Measurements from ENCODE around the gene OSTF1. TPM values are rescaled to one million over a fixed set of nuclear protein-coding genes. Genes with fewer than 3 reads are reported as not detected.

Gene OSTF1
- total RNA-seq, 6 experiments from 2014 or later, result 19.7 to 34.6 (median 24.7) TPM

DNA sequence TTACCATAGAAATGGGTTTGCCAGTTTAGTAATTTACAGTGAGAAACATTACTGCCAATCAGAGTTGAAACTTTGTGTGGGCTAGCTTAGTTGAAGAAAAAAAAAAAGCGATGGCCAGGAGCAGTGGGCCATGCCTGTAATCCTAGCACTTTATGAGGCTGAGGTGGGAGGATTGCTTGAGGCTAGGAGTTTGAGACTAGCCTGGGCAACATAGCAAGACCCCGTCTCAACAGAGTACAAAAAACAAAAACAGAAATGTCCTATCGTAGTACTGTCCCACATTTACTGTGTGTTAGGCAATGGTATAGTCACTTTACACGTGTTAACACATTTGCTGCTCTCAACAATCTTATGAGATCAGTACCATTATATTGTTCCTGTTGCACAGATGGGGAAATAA is 2.3 kb downstream of the OSTF1 start:
- ATAC-seq (no peak), DNase-seq (no peak)
- no peak overlapping the region for H3K4me3 ChIP-seq
- H3K27ac ChIP-seq, result no peak overlapping the region
- WGBS (ENCODE audit: insufficient coverage, low coverage, low lambda C conversion rate, missing lambda C conversion rate), result 79% methylated on average over 4 of the region's 4 CpGs
- H3K36me3 ChIP-seq, result no peaks in the 10 kb centered on the region
- no peaks in the 10 kb centered on the region for H3K27me3 ChIP-seq
- intact Hi-C loops (cut with DNase I), result no loop called here
- no peaks in the 10 kb centered on the region for H3K9me3 ChIP-seq
- H3K4me1 ChIP-seq, result peaks cover 0 to 49% (median 9%) of the 10 kb centered on the region in 4 donors
- no peak for TF ChIP-seq POLR2A (IDR thresholded peaks at IDR 0.05)
- TF ChIP-seq, protein P1, sequence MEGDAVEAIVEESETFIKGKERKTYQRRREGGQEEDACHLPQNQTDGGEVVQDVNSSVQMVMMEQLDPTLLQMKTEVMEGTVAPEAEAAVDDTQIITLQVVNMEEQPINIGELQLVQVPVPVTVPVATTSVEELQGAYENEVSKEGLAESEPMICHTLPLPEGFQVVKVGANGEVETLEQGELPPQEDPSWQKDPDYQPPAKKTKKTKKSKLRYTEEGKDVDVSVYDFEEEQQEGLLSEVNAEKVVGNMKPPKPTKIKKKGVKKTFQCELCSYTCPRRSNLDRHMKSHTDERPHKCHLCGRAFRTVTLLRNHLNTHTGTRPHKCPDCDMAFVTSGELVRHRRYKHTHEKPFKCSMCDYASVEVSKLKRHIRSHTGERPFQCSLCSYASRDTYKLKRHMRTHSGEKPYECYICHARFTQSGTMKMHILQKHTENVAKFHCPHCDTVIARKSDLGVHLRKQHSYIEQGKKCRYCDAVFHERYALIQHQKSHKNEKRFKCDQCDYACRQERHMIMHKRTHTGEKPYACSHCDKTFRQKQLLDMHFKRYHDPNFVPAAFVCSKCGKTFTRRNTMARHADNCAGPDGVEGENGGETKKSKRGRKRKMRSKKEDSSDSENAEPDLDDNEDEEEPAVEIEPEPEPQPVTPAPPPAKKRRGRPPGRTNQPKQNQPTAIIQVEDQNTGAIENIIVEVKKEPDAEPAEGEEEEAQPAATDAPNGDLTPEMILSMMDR (IDR thresholded peaks at IDR 0.05), result no peak

DNA sequence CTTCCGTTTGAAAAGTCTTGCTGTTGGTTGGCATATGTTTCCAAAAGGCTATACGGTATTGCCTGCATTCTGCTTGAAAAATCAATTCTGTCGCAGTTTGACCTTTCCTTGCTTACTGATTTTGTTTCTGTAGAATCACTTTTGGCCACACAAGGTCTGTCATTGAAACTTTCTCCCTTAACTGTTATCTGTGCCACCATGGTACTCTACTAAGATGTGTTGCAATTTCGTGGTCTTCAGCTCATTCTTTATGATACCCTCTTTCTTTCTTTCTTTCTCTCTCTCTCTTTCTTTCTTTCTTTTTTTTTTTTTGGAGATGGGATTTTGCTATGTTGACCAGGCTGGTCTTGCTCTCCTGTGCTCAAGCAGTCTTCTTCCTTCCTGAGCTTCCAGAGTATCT is 4.5 kb downstream of the OSTF1 start:
- Histone ChIP-seq H3K4me3 (no peak overlapping the region), H3K36me3 (no peaks in the 10 kb centered on the region), H3K9me3 (no peaks in the 10 kb centered on the region), H3K27ac (no peak overlapping the region), H3K27me3 (no peaks in the 10 kb centered on the region), H3K4me1 (peaks cover 0 to 34% (median 7%) of the 10 kb centered on the region in 4 donors)
- TF ChIP-seq POLR2A (IDR thresholded peaks at IDR 0.05), result no peak
- TF ChIP-seq, protein P1 (IDR thresholded peaks at IDR 0.05), result no peak
- DNase-seq (no peak), ATAC-seq (no peak)
- intact Hi-C loops (cut with DNase I), result no loop called here
- WGBS (ENCODE audit: insufficient coverage, low coverage, low lambda C conversion rate, missing lambda C conversion rate), result 23% methylated on average over 4 of the region's 4 CpGs

DNA sequence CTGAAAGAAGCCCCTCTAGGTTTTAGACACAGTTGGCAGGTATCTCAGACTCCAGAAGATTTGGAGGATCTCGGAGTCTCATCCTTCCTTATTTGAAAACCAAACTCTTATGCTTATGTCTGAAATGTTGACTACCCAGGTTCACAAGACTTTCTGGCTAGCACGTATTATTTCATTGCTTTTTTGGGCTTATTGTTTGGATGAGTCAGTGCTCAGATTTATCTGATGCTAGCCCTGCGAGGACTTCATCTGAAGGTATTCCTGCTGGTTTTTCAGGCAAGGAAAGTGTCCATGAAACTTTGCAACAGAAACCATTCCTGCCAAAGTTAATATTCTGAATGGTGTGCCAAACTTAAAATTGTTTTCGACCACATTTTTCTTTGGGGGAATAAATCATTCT is 8.5 kb downstream of the OSTF1 start:
- intact Hi-C loops (cut with DNase I), result no loop called here
- Histone ChIP-seq H3K4me3 (no peak overlapping the region), H3K9me3 (no peaks in the 10 kb centered on the region), H3K36me3 (no peaks in the 10 kb centered on the region), H3K27me3 (no peaks in the 10 kb centered on the region), H3K27ac (no peak overlapping the region), H3K4me1 (peaks cover 0 to 33% (median 10%) of the 10 kb centered on the region in 4 donors)
- ATAC-seq (no peak), DNase-seq (no peak)
- no peak for TF ChIP-seq POLR2A (IDR thresholded peaks at IDR 0.05)
- TF ChIP-seq, protein P1 (IDR thresholded peaks at IDR 0.05), result no peak
- WGBS (ENCODE audit: insufficient coverage, low coverage, low lambda C conversion rate, missing lambda C conversion rate), result 84% methylated on average over 3 of the region's 4 CpGs

DNA sequence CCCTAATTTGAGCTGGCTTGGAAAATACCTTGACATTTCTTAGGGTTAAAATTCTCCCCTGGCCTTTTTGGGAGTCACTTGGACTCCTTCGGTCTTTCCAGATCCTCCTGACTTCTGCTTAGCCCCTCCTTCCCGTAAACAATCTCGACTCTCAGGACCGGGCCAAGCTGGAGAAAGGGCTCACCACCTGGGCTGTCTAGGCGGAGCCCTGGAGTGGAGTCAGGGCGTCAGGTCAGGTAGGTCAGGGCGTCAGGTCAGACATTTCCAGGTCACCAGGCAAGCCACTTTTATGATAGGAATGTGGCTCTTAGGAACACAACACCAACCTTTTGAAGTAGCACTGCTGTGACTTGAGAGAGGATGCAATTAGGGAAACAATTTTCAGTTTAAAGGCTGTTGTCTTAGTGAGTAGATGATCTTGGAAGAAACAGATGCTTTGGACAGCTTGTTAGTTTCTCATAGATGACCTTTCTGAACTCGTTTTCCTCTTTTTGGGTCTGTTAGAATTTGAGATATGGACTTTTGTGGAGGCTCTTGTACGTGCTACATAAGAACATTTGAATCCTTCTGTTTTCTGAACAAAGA is 12.8 kb downstream of the OSTF1 start:
- 33% methylated on average over 9 of the region's 9 CpGs for WGBS (ENCODE audit: insufficient coverage, low coverage, low lambda C conversion rate, missing lambda C conversion rate)
- intact Hi-C loops (cut with DNase I), result no loop called here
- H3K4me1 ChIP-seq, result peaks cover 0 to 9% (median 3%) of the 10 kb centered on the region in 4 donors
- ATAC-seq, result peak; percentile 68 to 79 (median 70)
- H3K27ac ChIP-seq, result no peak overlapping the region
- no peaks in the 10 kb centered on the region for H3K9me3 ChIP-seq
- no peaks in the 10 kb centered on the region for H3K36me3 ChIP-seq
- peak in 1 of 3 donors; percentile 61 for DNase-seq
- no peaks in the 10 kb centered on the region for H3K27me3 ChIP-seq
- H3K4me3 ChIP-seq, result no peak overlapping the region
- TF ChIP-seq, protein P1 (IDR thresholded peaks at IDR 0.05), result no peak
- no peak for TF ChIP-seq POLR2A (IDR thresholded peaks at IDR 0.05)
